Body of pancreas (tissue), 4 donors: ENCODE results near the gene PDE7B. TPM values are rescaled to one million over a fixed set of nuclear protein-coding genes. Genes with fewer than 3 reads are reported as not detected.

Experiments used
- ATAC-seq: fragments of 150-250 bp; one replicate; pipeline ENCODE4 v1.9.1; 2016
- DNase-seq, 4 donors: peaks; one replicate each; pipeline ENCODE4 v3.0.0-alpha.2; 2019
- H3K27ac ChIP-seq, 4 donors: fragments of 200-600 bp; sonication (generic); 1 replicate in 3 of 4; 2 replicates in 1 of 4; pipeline versions ENCODE4 v1.5.1 to v1.6.1; 2016 to 2019; ENCODE audit warnings: mild to moderate bottlenecking in 1 of 4, mixed read lengths in 1 of 4, moderate library complexity in 1 of 4
- H3K27me3 ChIP-seq, 2 donors: fragments of 200-600 bp; sonication (generic); one replicate each; pipeline ENCODE4 v1.6.0; 2016; ENCODE audit warnings: mild to moderate bottlenecking in 1 of 2
- H3K36me3 ChIP-seq, 2 donors: fragments of 200-600 bp; sonication (generic); replicated peaks in 1 of 2; 2 replicates each; pipeline ENCODE4 v1.5.1; 2016; ENCODE audit warnings: low read depth in 2 of 2; ENCODE audit not compliant: insufficient read depth in 1 of 2
- H3K4me1 ChIP-seq: fragments of 200-600 bp; sonication (generic); one replicate; pipeline ENCODE4 v1.6.0; 2016
- H3K4me3 ChIP-seq, 2 donors: fragments of 200-600 bp; sonication (generic); 1 replicate in 1 of 2; 2 replicates in 1 of 2; pipeline ENCODE4 v1.5.1; 2016 to 2019
- H3K9me3 ChIP-seq, 3 donors: fragments of 200-600 bp; sonication (generic); 1 replicate in 2 of 3; 2 replicates in 1 of 3; pipeline ENCODE4 v1.5.1; 2016
- POLR2A ChIP-seq, 3 donors: fragments of 450-650 bp; IDR thresholded peaks; one replicate each; pipeline ENCODE4 v1.6.1; 2016; ENCODE audit warnings: antibody characterized with exemption in 3 of 3, mild to moderate bottlenecking in 2 of 3
- WGBS, 2 donors: methylation state at CpG; one replicate each; pipeline ENCODE4 v1.1.5; 2017; 5-methylcytosine and 5-hydroxymethylcytosine counted together
- intact Hi-C: fragments of 100-400 bp; cut with DNase I; formaldehyde crosslinking; loops from one replicate; pipeline ENCODE4 v1.15.1; 2023
- total RNA-seq, 2 donors: library from RNA; depleted of rRNA; stranded (reverse); fragments of >200 nt; gene quantifications; one replicate each; pipeline ENCODE4 v1.1.0, GENCODE V29; 2016
- TF ChIP-seq, protein P1 (sequence below), 7 experiments: fragments of 450-650 bp in 4 of 7; fragments of 200-600 bp in 3 of 7; sonication (generic) in 3 of 7; IDR thresholded peaks; one replicate each; pipeline ENCODE4 v1.5.1; 2016 to 2019; ENCODE audit warnings: antibody characterized with exemption in 7 of 7

Gene PDE7B
- total RNA-seq, 2 donors from 2014 or later: 1.0 to 2.3 TPM

DNA sequence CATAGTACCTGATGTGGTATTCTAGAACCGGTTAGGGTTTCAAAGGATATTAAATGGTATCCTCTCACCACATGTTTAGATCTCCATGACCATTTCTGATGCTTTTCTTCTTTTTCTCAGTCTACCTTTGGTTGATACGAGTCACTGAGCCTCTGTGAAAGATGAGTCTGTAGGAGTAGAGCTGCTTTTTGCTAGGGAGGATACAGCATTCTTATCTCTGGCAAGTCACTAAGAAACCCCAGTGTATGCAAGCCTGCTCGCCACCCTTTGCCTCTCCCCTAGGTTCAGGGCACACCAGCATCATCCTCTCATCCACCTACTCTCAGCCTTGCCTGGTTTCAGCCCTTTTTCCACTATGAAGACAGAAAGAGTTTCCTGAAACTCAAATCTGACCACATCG, 308.7 kb downstream of the PDE7B start:
- ATAC-seq (no peak), DNase-seq (no peak)
- intact Hi-C loops: no loop called here
- no peaks in the 10 kb centered on the region for H3K9me3 ChIP-seq
- H3K27me3 ChIP-seq: no peaks in the 10 kb centered on the region
- H3K27ac ChIP-seq: no peak overlapping the region
- WGBS, 2 donors: 96 to 98% methylated on average over 4 of the region's 4 CpGs
- TF ChIP-seq POLR2A (IDR thresholded peaks at IDR 0.05): no peak
- TF ChIP-seq, protein P1, sequence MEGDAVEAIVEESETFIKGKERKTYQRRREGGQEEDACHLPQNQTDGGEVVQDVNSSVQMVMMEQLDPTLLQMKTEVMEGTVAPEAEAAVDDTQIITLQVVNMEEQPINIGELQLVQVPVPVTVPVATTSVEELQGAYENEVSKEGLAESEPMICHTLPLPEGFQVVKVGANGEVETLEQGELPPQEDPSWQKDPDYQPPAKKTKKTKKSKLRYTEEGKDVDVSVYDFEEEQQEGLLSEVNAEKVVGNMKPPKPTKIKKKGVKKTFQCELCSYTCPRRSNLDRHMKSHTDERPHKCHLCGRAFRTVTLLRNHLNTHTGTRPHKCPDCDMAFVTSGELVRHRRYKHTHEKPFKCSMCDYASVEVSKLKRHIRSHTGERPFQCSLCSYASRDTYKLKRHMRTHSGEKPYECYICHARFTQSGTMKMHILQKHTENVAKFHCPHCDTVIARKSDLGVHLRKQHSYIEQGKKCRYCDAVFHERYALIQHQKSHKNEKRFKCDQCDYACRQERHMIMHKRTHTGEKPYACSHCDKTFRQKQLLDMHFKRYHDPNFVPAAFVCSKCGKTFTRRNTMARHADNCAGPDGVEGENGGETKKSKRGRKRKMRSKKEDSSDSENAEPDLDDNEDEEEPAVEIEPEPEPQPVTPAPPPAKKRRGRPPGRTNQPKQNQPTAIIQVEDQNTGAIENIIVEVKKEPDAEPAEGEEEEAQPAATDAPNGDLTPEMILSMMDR (IDR thresholded peaks at IDR 0.05): no peak
- peaks cover 22% of the 10 kb centered on the region for H3K4me1 ChIP-seq
- no peak overlapping the region for H3K4me3 ChIP-seq
- no peaks in the 10 kb centered on the region for H3K36me3 ChIP-seq

DNA sequence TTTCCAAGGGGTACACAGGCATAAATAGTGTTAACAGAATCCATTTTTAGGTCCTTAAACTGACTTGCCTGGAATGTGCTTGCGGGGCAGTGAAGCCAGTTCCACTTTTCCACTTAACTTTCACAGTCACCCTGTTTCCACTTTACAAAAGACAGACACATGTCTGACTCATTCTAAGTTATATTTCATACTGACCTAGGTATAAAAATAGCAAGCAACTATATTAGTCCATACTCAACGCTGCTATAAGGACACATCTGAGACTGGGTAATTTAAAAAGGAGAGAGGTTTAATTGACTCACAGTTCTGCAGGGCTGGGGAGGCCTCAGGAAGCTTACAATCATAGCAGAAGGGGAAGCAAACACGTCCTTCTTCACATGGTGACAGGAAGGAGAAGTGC, 310.4 kb downstream of the PDE7B start:
- Histone ChIP-seq H3K4me1 (peaks cover 22% of the 10 kb centered on the region), H3K4me3 (no peak overlapping the region), H3K27ac (no peak overlapping the region), H3K36me3 (no peaks in the 10 kb centered on the region), H3K9me3 (no peaks in the 10 kb centered on the region), H3K27me3 (no peaks in the 10 kb centered on the region)
- TF ChIP-seq POLR2A (IDR thresholded peaks at IDR 0.05): no peak
- TF ChIP-seq, protein P1 (IDR thresholded peaks at IDR 0.05): no peak
- 72 to 79% methylated on average over 3 of the region's 3 CpGs for WGBS, 2 donors
- ATAC-seq (no peak), DNase-seq (no peak)
- intact Hi-C loops: no loop called here

DNA sequence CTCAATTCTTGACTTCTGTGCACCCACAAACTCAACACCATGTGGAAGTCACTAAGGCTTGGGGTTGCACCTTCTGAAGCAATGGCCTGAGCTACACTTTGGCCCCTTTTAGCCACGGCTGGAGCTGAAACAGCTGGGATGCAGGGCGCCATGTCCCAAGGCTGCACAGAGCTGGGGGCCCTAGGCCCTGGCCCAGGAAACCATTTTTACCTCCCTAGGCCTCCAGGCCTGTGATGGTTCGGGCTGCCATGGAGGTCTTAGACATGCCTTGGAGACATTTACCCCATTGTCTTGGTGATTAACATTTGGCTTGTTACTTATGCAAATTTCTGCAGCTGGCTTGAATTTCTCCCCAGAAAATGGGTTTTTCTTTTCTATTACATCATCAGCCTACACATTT, 311.8 kb downstream of the PDE7B start:
- TF ChIP-seq POLR2A (IDR thresholded peaks at IDR 0.05): no peak
- TF ChIP-seq, protein P1 (IDR thresholded peaks at IDR 0.05): no peak
- WGBS, 2 donors: 90 to 91% methylated on average over 3 of the region's 3 CpGs
- no peak for ATAC-seq
- no peaks in the 10 kb centered on the region for H3K36me3 ChIP-seq
- H3K4me3 ChIP-seq: no peak overlapping the region
- no peak for DNase-seq
- H3K27ac ChIP-seq: no peak overlapping the region
- intact Hi-C loops: no loop called here
- no peaks in the 10 kb centered on the region for H3K27me3 ChIP-seq
- peaks cover 16% of the 10 kb centered on the region for H3K4me1 ChIP-seq
- H3K9me3 ChIP-seq: no peaks in the 10 kb centered on the region

DNA sequence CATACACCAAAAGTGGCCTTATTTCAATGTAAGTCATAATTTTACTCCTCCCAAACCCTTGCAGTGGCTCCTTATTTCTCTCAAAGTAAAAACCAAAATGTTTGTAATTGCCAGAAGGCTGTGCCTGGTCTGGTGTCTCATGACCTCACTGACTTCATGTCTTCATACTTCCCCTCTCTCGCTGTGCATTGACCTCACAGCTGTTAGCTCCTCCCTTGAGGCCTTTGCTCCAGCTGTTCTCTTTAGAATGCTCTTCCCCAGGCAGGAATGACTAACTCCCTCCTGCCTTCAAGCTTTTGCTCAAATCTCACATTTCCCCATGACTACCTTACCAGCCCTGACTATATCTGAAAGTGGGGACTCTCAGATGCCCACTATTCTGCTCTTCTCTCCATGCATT, 315.3 kb downstream of the PDE7B start:
- no peaks in the 10 kb centered on the region for H3K27me3 ChIP-seq
- ATAC-seq: no peak
- intact Hi-C loops: no loop called here

More for the DNA sequence above, 315.3 kb downstream of the PDE7B start:
- Histone ChIP-seq H3K36me3 (no peaks in the 10 kb centered on the region), H3K27ac (no peak overlapping the region), H3K4me3 (no peak overlapping the region), H3K4me1 (no peaks in the 10 kb centered on the region), H3K9me3 (no peaks in the 10 kb centered on the region)
- WGBS, 2 donors: 65 to 93% methylated on average over 1 of the region's 1 CpG
- TF ChIP-seq, protein P1 (IDR thresholded peaks at IDR 0.05): no peak
- no peak for TF ChIP-seq POLR2A (IDR thresholded peaks at IDR 0.05)
- no peak for DNase-seq
